H1 (cell line): ENCODE results near the gene ADAMTS15. TPM values are rescaled to one million over a fixed set of nuclear protein-coding genes. Genes with fewer than 3 reads are reported as not detected.

Experiments used
- CTCF ChIA-PET: fragments of 300-600 bp; sonication (Branson Sonifier 250); formaldehyde crosslinking; loops from one replicate; lab custom pipeline; 2021; ENCODE audit not compliant: partially characterized antibody; lab: Charles Lee
- POLR2A ChIA-PET: fragments of 300-600 bp; sonication (Branson Sonifier 250); formaldehyde crosslinking; loops from one replicate; lab custom pipeline; 2021; ENCODE audit warnings: inconsistent platforms; ENCODE audit not compliant: partially characterized antibody; lab: Charles Lee
- DNase-seq, 2 experiments: peaks; one replicate each; pipeline versions ENCODE4 v3.0.0 to v3.0.0-alpha.2; 2010 to 2022; ENCODE audit warnings: low spot score in 2 of 2, low read depth in 1 of 2, mixed read lengths in 1 of 2
- FAIRE-seq: peaks from 2 replicates; lab custom pipeline; 2011; peaks lifted over from hg19 to GRCh38; lab: Jason Lieb, UNC
- H2AFZ ChIP-seq: 2 replicates; pipeline ENCODE4 v1.8.1; 2012; ENCODE audit warnings: low read length, inconsistent platforms
- H2AK5ac ChIP-seq: 2 replicates; pipeline ENCODE4 v1.6.1; 2013; ENCODE audit warnings: low read depth, low read length
- H2BK120ac ChIP-seq: replicated peaks from 2 replicates; pipeline ENCODE3; 2013; ENCODE audit warnings: low read depth, low read length, inconsistent platforms
- H2BK12ac ChIP-seq: 2 replicates; pipeline ENCODE4 v1.6.1; 2013; ENCODE audit warnings: low read depth, low read length
- H2BK15ac ChIP-seq: 2 replicates; pipeline ENCODE4 v1.6.1; 2013; ENCODE audit warnings: low read length
- H2BK20ac ChIP-seq: 2 replicates; pipeline ENCODE4 v1.6.1; 2013; ENCODE audit warnings: low read length
- H2BK5ac ChIP-seq: 2 replicates; pipeline ENCODE4 v1.6.1; 2013; ENCODE audit warnings: low read depth, low read length
- H3K14ac ChIP-seq: 2 replicates; pipeline ENCODE4 v1.6.1; 2013; ENCODE audit warnings: inconsistent platforms; ENCODE audit not compliant: insufficient read length
- H3K18ac ChIP-seq: 2 replicates; pipeline ENCODE4 v1.6.1; 2013; ENCODE audit warnings: low read length; ENCODE audit errors: extremely low read depth
- H3K23ac ChIP-seq: 2 replicates; pipeline ENCODE4 v1.6.1; 2013; ENCODE audit warnings: inconsistent platforms; ENCODE audit not compliant: insufficient read length
- H3K23me2 ChIP-seq: 2 replicates; pipeline ENCODE4 v1.6.1; 2013; ENCODE audit warnings: low read depth, low read length
- H3K27ac ChIP-seq: 2 replicates; pipeline ENCODE4 v1.6.1; 2011; ENCODE audit warnings: low read depth, low read length, inconsistent platforms
- H3K27me3 ChIP-seq, 4 experiments: replicated peaks in 1 of 4; 1 replicate in 1 of 4; 2 replicates in 3 of 4; pipeline versions ENCODE4 v1.6.1 to v1.8.1; 2011 to 2013; ENCODE audit warnings: low read length in 3 of 4, mild to moderate bottlenecking in 3 of 4, inconsistent platforms in 2 of 4, mixed read lengths in 2 of 4, moderate library complexity in 1 of 4; ENCODE audit not compliant: control insufficient read depth in 3 of 4, insufficient read depth in 3 of 4; ENCODE audit errors: extremely low read depth in 1 of 4
- H3K36me3 ChIP-seq, 4 experiments: 2 replicates each; pipeline versions ENCODE4 v1.6.1 to v1.8.1; 2011 to 2013; ENCODE audit warnings: mild to moderate bottlenecking in 4 of 4, low read length in 3 of 4, moderate library complexity in 2 of 4, control low read depth in 1 of 4, inconsistent platforms in 1 of 4; ENCODE audit not compliant: insufficient read depth in 4 of 4, control insufficient read depth in 2 of 4
- H3K4ac ChIP-seq: replicated peaks from 2 replicates; pipeline ENCODE3; 2013; ENCODE audit warnings: low read length, low read depth, mixed read lengths, inconsistent platforms; ENCODE audit not compliant: insufficient read length
- H3K4me1 ChIP-seq, 4 experiments: replicated peaks in 1 of 4; 1 replicate in 1 of 4; 2 replicates in 3 of 4; pipeline versions ENCODE4 v1.6.1 to v1.8.1; 2011 to 2013; ENCODE audit warnings: low read length in 3 of 4, inconsistent platforms in 2 of 4, mixed read lengths in 1 of 4; ENCODE audit not compliant: insufficient read depth in 4 of 4, control insufficient read depth in 3 of 4
- H3K4me2 ChIP-seq, 2 experiments: 2 replicates each; pipeline versions ENCODE4 v1.6.1 to v1.8.1; 2011 to 2013; ENCODE audit warnings: low read depth in 2 of 2, low read length in 2 of 2, control low read depth in 1 of 2, inconsistent platforms in 1 of 2, mild to moderate bottlenecking in 1 of 2; ENCODE audit not compliant: insufficient read depth in 1 of 2
- H3K4me3 ChIP-seq, 4 experiments: fragments of 200-600, 300-600 bp in 1 of 4; sonication (generic), shearing (Covaris generic), sonication (Bioruptor Twin) in 1 of 4; 2 replicates each; pipeline versions ENCODE4 v1.5.1 to v1.8.1; 2011 to 2016; ENCODE audit warnings: low read length in 4 of 4, low read depth in 3 of 4, control low read depth in 2 of 4, inconsistent platforms in 2 of 4, mild to moderate bottlenecking in 2 of 4, mixed read lengths in 1 of 4, moderate library complexity in 1 of 4; ENCODE audit not compliant: insufficient read depth in 2 of 4; ENCODE audit errors: extremely low read depth in 1 of 4
- H3K56ac ChIP-seq: replicated peaks from 2 replicates; pipeline ENCODE3; 2013; ENCODE audit warnings: low read depth, mild to moderate bottlenecking, mixed read lengths, low read length, inconsistent platforms; ENCODE audit not compliant: insufficient read length
- H3K79me1 ChIP-seq: 2 replicates; pipeline ENCODE4 v1.6.1; 2013; ENCODE audit warnings: low read depth, low read length, control low read depth
- H3K79me2 ChIP-seq, 2 experiments: 2 replicates each; pipeline versions ENCODE4 v1.6.1 to v1.8.1; 2012 to 2013; ENCODE audit warnings: low read length in 2 of 2, mild to moderate bottlenecking in 2 of 2, inconsistent platforms in 1 of 2; ENCODE audit not compliant: insufficient read depth in 2 of 2, control insufficient read depth in 1 of 2
- H3K9ac ChIP-seq, 4 experiments: replicated peaks in 1 of 4; 1 replicate in 1 of 4; 2 replicates in 3 of 4; pipeline versions ENCODE4 v1.6.1 to v1.8.1; 2011 to 2013; ENCODE audit warnings: low read depth in 3 of 4, low read length in 3 of 4, control low read depth in 2 of 4, mild to moderate bottlenecking in 2 of 4, moderate library complexity in 2 of 4, inconsistent platforms in 1 of 4; ENCODE audit errors: extremely low read depth in 1 of 4
- H3K9me3 ChIP-seq, 2 experiments: 2 replicates each; pipeline versions ENCODE4 v1.6.1 to v1.8.1; 2012 to 2013; ENCODE audit warnings: mild to moderate bottlenecking in 2 of 2, moderate library complexity in 2 of 2, control low read depth in 1 of 2, inconsistent platforms in 1 of 2, low read depth in 1 of 2, low read length in 1 of 2, mixed read lengths in 1 of 2; ENCODE audit not compliant: insufficient read depth in 2 of 2
- H4K20me1 ChIP-seq, 2 experiments: replicated peaks in 1 of 2; 2 replicates each; pipeline versions ENCODE3 to v1.8.1; 2011 to 2013; ENCODE audit warnings: inconsistent platforms in 2 of 2, low read length in 2 of 2, mild to moderate bottlenecking in 1 of 2; ENCODE audit not compliant: insufficient read depth in 2 of 2, control insufficient read depth in 1 of 2
- H4K5ac ChIP-seq: 2 replicates; pipeline ENCODE4 v1.6.1; 2013; ENCODE audit warnings: low read length, low read depth, mixed read lengths, inconsistent platforms; ENCODE audit not compliant: insufficient read length
- H4K8ac ChIP-seq: 2 replicates; pipeline ENCODE4 v1.8.0; 2013; ENCODE audit warnings: mild to moderate bottlenecking, moderate library complexity, low read length, inconsistent platforms; ENCODE audit not compliant: insufficient read depth; ENCODE audit errors: extremely low read depth
- H4K91ac ChIP-seq: replicated peaks from 2 replicates; pipeline ENCODE3; 2013; ENCODE audit warnings: low read length, mixed read lengths, inconsistent platforms; ENCODE audit not compliant: insufficient read length
- CBX8 ChIP-seq: fragments of 300-800, 300-1000 bp; sonication (generic); IDR thresholded peaks from 2 replicates; pipeline ENCODE4 v1.7.1; 2016; ENCODE audit warnings: low read depth, low read length, borderline replicate concordance
- CTBP2 ChIP-seq: IDR thresholded peaks from 2 replicates; pipeline ENCODE4 v1.7.0; 2011; ENCODE audit warnings: borderline replicate concordance, mild to moderate bottlenecking, moderate library complexity, mixed read lengths, low read length; ENCODE audit not compliant: insufficient read depth, insufficient read length
- EZH2 ChIP-seq: fragments of 200-600 bp; sonication (generic); IDR thresholded peaks from 2 replicates; pipeline ENCODE4 v1.7.1; 2012; ENCODE audit warnings: low read depth, mild to moderate bottlenecking, moderate library complexity, low read length, inconsistent platforms; ENCODE audit not compliant: severe bottlenecking
- GTF2F1 ChIP-seq: IDR thresholded peaks from 2 replicates; pipeline ENCODE4 v1.6.1; 2012; ENCODE audit warnings: low read depth, low read length, improper control_type of control experiment, borderline replicate concordance
- JUN ChIP-seq: IDR thresholded peaks from 2 replicates; pipeline ENCODE4 v1.6.1; 2011; ENCODE audit warnings: low read depth, mild to moderate bottlenecking, improper control_type of control experiment, low read length
- MAFK ChIP-seq: IDR thresholded peaks from 2 replicates; pipeline ENCODE4 v1.6.1; 2012; ENCODE audit warnings: low read depth, mild to moderate bottlenecking, improper control_type of control experiment, low read length
- RBBP5 ChIP-seq: IDR thresholded peaks from 2 replicates; pipeline ENCODE4 v1.7.1; 2012; ENCODE audit warnings: low read depth, mild to moderate bottlenecking, inconsistent platforms, low read length, moderate library complexity, borderline replicate concordance
- RXRA ChIP-seq: IDR thresholded peaks from 2 replicates; pipeline ENCODE4 v1.6.1; 2011; ENCODE audit warnings: low read depth, mild to moderate bottlenecking, low read length, moderate library complexity; ENCODE audit not compliant: insufficient read depth
- SAP30 ChIP-seq: fragments of 300-600 bp; sonication (generic); IDR thresholded peaks from 2 replicates; pipeline ENCODE4 v1.7.1; 2012; ENCODE audit warnings: low read length, moderate library complexity, mild to moderate bottlenecking, inconsistent platforms; ENCODE audit not compliant: insufficient read depth, insufficient replicate concordance
- SUZ12 ChIP-seq: fragments of 200-600 bp; sonication (generic); IDR thresholded peaks from 2 replicates; pipeline ENCODE4 v1.6.1; 2012; ENCODE audit warnings: mild to moderate bottlenecking, inconsistent platforms, low read length, moderate library complexity, mixed read lengths
- TCF12 ChIP-seq: IDR thresholded peaks from 2 replicates; pipeline ENCODE4 v1.6.1; 2011; ENCODE audit warnings: low read depth, mild to moderate bottlenecking, low read length
- USF2 ChIP-seq: IDR thresholded peaks from 2 replicates; pipeline ENCODE4 v1.6.1; 2011; ENCODE audit warnings: low read length, improper control_type of control experiment
- ZNF274 ChIP-seq: IDR thresholded peaks from 2 replicates; pipeline ENCODE4 v1.7.0; 2012; ENCODE audit warnings: low read length, borderline replicate concordance; ENCODE audit errors: extremely low read depth
- WGBS, 2 experiments: shearing (Covaris generic) in 1 of 2; methylation state at CpG; one replicate each; pipeline versions ENCODE4 v1.1.6 to v1.1.7; 2013 to 2015; ENCODE audit warnings: low lambda C conversion rate in 2 of 2, mixed read lengths in 2 of 2, inconsistent platforms in 1 of 2, low coverage in 1 of 2, missing lambda C conversion rate in 1 of 2; ENCODE audit not compliant: insufficient replicate concordance in 2 of 2, insufficient coverage in 1 of 2, insufficient read length in 1 of 2; ENCODE audit errors: extremely low coverage in 1 of 2, missing lambda C conversion rate in 1 of 2; 5-methylcytosine and 5-hydroxymethylcytosine counted together
- polyA plus RNA-seq, 7 experiments: library from polyadenylated mRNA; depleted of rRNA in 3 of 7; stranded (reverse) in 5 of 7; unstranded in 2 of 7; fragments of >200 nt in 5 of 7; fragments of 200-250 nt in 2 of 7; gene quantifications; 1 replicate in 5 of 7; 2 replicates in 1 of 7; 4 replicates in 1 of 7; pipeline versions ENCODE4 v1.2.1 to v1.2.3, GENCODE V29; 2011 to 2013; ENCODE audit warnings: missing spikeins in 2 of 7, mixed read lengths in 2 of 7
- total RNA-seq: library from RNA; stranded (reverse); fragmentation: NEBNext Ultra II Directional; extraction: Animal tissue kit (Norgen Biotek cat#: 25700); gene quantifications from 2 replicates; pipeline ENCODE4 v1.2.1, GENCODE V29; 2021

ADAMTS15 gene
- total and polyA plus RNA-seq, 2 of the 8 experiments (the other 6 are each of a cell fraction or from before 2014, with no cell fraction given): 1.7 to 4.7 TPM

GRCh38 chr11:130512662-130513061 lies 64.2 kb downstream of the ADAMTS15 start:
- no peak overlapping the region for H3K4ac ChIP-seq
- CTCF ChIA-PET: interaction anchor here (2.1 kb wide), 1 partner anchor 10 kb away, joined by 7 read pairs; no protein-coding TSS in a partner anchor
- TF ChIP-seq ZNF274 (no peak), RXRA (no peak), MAFK (no peak), CTBP2 (no peak), USF2 (no peak), CBX8 (no peak), JUN (no peak), GTF2F1 (no peak), SAP30 (no peak), SUZ12 (no peak), RBBP5 (no peak), TCF12 (no peak), EZH2 (no peak)

More at GRCh38 chr11:130512662-130513061, 64.2 kb downstream of the ADAMTS15 start:
- FAIRE-seq (no peak), DNase-seq (peak in 1 of 2 experiments; percentile 28)
- Histone ChIP-seq H3K4me1 (peaks cover 6 to 11% (median 7%) of the 10 kb centered on the region in 4 experiments), H3K79me1 (no peaks in the 10 kb centered on the region), H2BK20ac (no peak overlapping the region), H4K91ac (no peak overlapping the region), H3K79me2 (no peaks in the 10 kb centered on the region), H3K36me3 (no peaks in the 10 kb centered on the region), H2AK5ac (no peak overlapping the region), H3K4me2 (no peak overlapping the region), H3K27ac (no peak overlapping the region), H2BK120ac (no peak overlapping the region), H3K27me3 (no peaks in the 10 kb centered on the region; a peak in 1 of 7 replicates), H3K56ac (no peak overlapping the region), H3K14ac (no peak overlapping the region), H4K5ac (no peak overlapping the region), H3K23me2 (no peaks in the 10 kb centered on the region), H2BK5ac (no peak overlapping the region), H2BK12ac (no peak overlapping the region), H2BK15ac (no peak overlapping the region), H4K20me1 (no peaks in the 10 kb centered on the region), H3K23ac (no peak overlapping the region), H2AFZ (no peak overlapping the region), H3K4me3 (no peak overlapping the region), H3K9me3 (peaks cover 4 to 6% of the 10 kb centered on the region in 2 experiments; a peak in 2 of 4 replicates), H3K18ac (no peak overlapping the region), H3K9ac (no peak overlapping the region), H4K8ac (no peak overlapping the region)
- POLR2A ChIA-PET: no interaction called here
- 89% methylated on average over 4 of the region's 4 CpGs; no CpG with 5 or more reads in 1 of the 2 experiments for WGBS, 2 experiments
